OCI-LY3 (cell line): Measurements from ENCODE around the gene ATG7.

ENCODE experiments used
- CTCF ChIP-seq: fragments of 200-600, 300-600 bp; sonication (generic); IDR thresholded peaks from 2 replicates; pipeline ENCODE4 v1.5.1; 2014; ENCODE audit warnings: antibody characterized with exemption, low read length, low read depth
- EZH2phosphoT487 ChIP-seq: fragments of 200-600 bp; shearing (Covaris generic); IDR thresholded peaks from 2 replicates; pipeline ENCODE4 v1.6.1; 2018; ENCODE audit warnings: antibody characterized with exemption, mixed run types, low read depth

GRCh38 chr3:11379238-11379823 lies 107.1 kb downstream of the ATG7 start:
- TF ChIP-seq CTCF = peak; percentile 54
- no peak for TF ChIP-seq EZH2phosphoT487
